Measurements from ENCODE around the gene RPS6KA4.
"Not testable (repeated sequence)": the region's sequence is repeated elsewhere in the genome, so short reads cannot be mapped to it uniquely, and the experiment has no call there.

RPS6KA4 gene

GRCh38 chr11:64407630-64408029 lies 48.7 kb downstream of the RPS6KA4 start:
- no peak overlapping the region for H3K27ac Mint-ChIP-seq

DNA sequence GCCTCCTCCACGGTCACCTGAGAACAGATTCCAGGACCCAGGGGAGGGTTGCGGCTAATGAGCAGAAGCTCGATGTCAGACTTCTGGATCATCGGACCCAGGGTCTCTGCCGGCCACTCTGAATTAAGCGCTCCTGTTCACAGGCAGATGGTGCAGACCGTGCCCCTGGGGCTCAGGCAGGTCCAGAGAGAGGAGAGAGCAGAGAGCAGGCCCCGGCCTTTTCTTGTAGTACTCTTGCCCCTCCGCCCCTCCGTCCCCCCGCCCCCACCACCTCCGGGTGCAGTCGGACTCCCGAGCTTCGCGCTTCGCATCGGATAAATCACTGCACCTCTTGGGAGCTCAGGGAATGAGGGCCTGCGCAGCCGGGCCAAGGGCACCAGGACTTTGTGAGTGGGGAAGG lies 50.3 kb downstream of the RPS6KA4 start:
- no peaks in the 10 kb centered on the region for H3K4me1 Mint-ChIP-seq
- H3K27me3 Mint-ChIP-seq: peaks cover 2% of the 10 kb centered on the region
- no peak overlapping the region for H3K4me3 Mint-ChIP-seq
- no peaks in the 10 kb centered on the region for H3K9me3 Mint-ChIP-seq
- H3K36me3 Mint-ChIP-seq: peaks cover 1% of the 10 kb centered on the region
- H3K27ac Mint-ChIP-seq: no peak overlapping the region

More at GRCh38 chr11:64407630-64408029, 48.7 kb downstream of the RPS6KA4 start:
- Mint-ChIP-seq H3K4me1 (no peaks in the 10 kb centered on the region), H3K27me3 (peaks cover 4% of the 10 kb centered on the region), H3K9me3 (no peaks in the 10 kb centered on the region), H3K4me3 (no peak overlapping the region), H3K36me3 (peaks cover 2% of the 10 kb centered on the region)

- H3K36me3 Mint-ChIP-seq: no peaks in the 10 kb centered on the region
- H3K4me3 Mint-ChIP-seq: no peak overlapping the region
- H3K27ac Mint-ChIP-seq: no peak overlapping the region
- H3K4me1 Mint-ChIP-seq: no peaks in the 10 kb centered on the region
- H3K9me3 Mint-ChIP-seq: no peaks in the 10 kb centered on the region
- no peaks in the 10 kb centered on the region for H3K27me3 Mint-ChIP-seq
Observed at GRCh38 chr11:64409707-64410403, 50.9 kb downstream of the RPS6KA4 start.

GRCh38 chr11:64410404-64410734 lies 51.4 kb downstream of the RPS6KA4 start:
- Mint-ChIP-seq H3K27me3 (no peaks in the 10 kb centered on the region), H3K4me3 (no peak overlapping the region), H3K27ac (no peak overlapping the region), H3K4me1 (no peaks in the 10 kb centered on the region), H3K36me3 (no peaks in the 10 kb centered on the region), H3K9me3 (no peaks in the 10 kb centered on the region)

- Mint-ChIP-seq H3K4me3 (no peak overlapping the region), H3K27ac (no peak overlapping the region), H3K27me3 (no peaks in the 10 kb centered on the region), H3K4me1 (no peaks in the 10 kb centered on the region), H3K9me3 (no peaks in the 10 kb centered on the region), H3K36me3 (no peaks in the 10 kb centered on the region)
Observed at GRCh38 chr11:64413417-64413816, 54.5 kb downstream of the RPS6KA4 start.

GRCh38 chr11:64415286-64415685 lies 56.3 kb downstream of the RPS6KA4 start:
- no peaks in the 10 kb centered on the region for H3K27me3 Mint-ChIP-seq
- H3K27ac Mint-ChIP-seq: no peak overlapping the region
- no peak overlapping the region for H3K4me3 Mint-ChIP-seq
- no peaks in the 10 kb centered on the region for H3K9me3 Mint-ChIP-seq
- no peaks in the 10 kb centered on the region for H3K4me1 Mint-ChIP-seq
- H3K36me3 Mint-ChIP-seq: no peaks in the 10 kb centered on the region

- H3K4me1 Mint-ChIP-seq: no peaks in the 10 kb centered on the region
- H3K9me3 Mint-ChIP-seq: no peaks in the 10 kb centered on the region
- H3K4me3 Mint-ChIP-seq: no peak overlapping the region
- H3K36me3 Mint-ChIP-seq: no peaks in the 10 kb centered on the region
- no peak overlapping the region for H3K27ac Mint-ChIP-seq
- H3K27me3 Mint-ChIP-seq: no peaks in the 10 kb centered on the region
Observed at GRCh38 chr11:64415996-64416728, 57.2 kb downstream of the RPS6KA4 start.

DNA sequence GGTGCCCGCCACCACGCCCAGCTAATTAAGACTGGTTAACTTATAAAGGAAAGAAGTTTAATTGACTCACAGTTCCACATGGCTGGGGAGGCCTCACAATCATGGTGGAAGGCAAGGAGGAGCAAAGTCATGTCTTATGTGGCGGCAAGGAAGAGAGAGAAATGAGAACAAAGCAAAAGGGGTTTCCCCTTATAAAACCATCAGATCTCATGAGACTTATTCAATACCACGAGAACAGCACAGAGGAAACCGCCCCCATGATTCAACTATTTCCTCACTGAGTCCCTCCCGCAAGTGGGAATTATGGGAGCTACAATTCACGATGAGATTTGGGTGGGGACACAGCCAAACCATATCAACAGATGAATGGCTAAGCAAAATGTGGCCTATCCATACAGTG lies 59.3 kb downstream of the RPS6KA4 start:
- H3K9me3 Mint-ChIP-seq, H3K36me3 Mint-ChIP-seq, H3K4me1 Mint-ChIP-seq, H3K4me3 Mint-ChIP-seq, H3K27ac Mint-ChIP-seq, H3K27me3 Mint-ChIP-seq: not testable (repeated sequence)

- H3K27me3 Mint-ChIP-seq: no peaks in the 10 kb centered on the region
- H3K9me3 Mint-ChIP-seq: no peaks in the 10 kb centered on the region
- no peak overlapping the region for H3K27ac Mint-ChIP-seq
- no peaks in the 10 kb centered on the region for H3K36me3 Mint-ChIP-seq
- H3K4me3 Mint-ChIP-seq: no peak overlapping the region
- no peaks in the 10 kb centered on the region for H3K4me1 Mint-ChIP-seq
Observed at GRCh38 chr11:64419257-64419790, 60.4 kb downstream of the RPS6KA4 start.

DNA sequence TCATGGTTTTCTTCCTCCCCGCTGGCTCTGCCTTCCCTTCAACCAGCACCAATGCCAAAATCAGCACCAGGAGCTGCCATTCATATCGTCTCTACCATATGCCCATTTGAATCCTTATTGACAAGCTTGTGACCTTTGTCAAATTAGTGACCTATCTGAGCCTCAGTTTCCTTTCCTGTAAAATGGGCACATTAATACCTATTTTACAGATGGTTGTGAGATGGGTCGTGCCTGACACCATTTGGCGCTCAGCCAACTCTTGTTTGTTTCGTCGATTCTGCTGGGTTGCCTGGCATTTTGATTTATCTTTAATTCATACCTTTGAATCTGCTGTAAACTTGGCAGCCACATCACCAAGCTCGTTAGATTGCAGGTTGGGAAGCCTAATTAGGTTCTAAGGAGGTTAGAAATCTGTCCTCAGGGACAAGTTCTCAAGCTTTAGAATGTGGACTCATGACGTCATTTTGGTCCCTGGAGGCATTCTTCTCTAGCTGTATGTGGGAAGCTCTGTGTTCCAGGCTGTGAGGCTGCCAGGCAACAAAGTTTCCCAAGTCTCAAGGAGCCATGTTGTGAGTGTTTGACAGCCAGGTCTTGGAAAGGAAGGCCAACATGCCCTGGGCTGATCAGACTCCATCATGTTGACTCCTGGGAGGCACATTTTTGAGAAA lies 61.0 kb downstream of the RPS6KA4 start:
- H3K9me3 Mint-ChIP-seq: no peaks in the 10 kb centered on the region
- no peaks in the 10 kb centered on the region for H3K4me1 Mint-ChIP-seq
- no peaks in the 10 kb centered on the region for H3K27me3 Mint-ChIP-seq
- no peak overlapping the region for H3K4me3 Mint-ChIP-seq
- no peak overlapping the region for H3K27ac Mint-ChIP-seq
- no peaks in the 10 kb centered on the region for H3K36me3 Mint-ChIP-seq

Data from activated naive CD4-positive, alpha-beta T cell treated with anti-CD3 and anti-CD28 coated beads, Interleukin-2, amount 50 U/mL, for 24 hours (primary cell).